HG03196 (cell line): ENCODE results near the gene TSHZ1.

Experiments used
- ATAC-seq: cut with Tn5 transposase; IDR thresholded peaks from one replicate; pipeline ENCODE4 v1.9.1; 2021; ENCODE audit not compliant: unreplicated experiment

Gene TSHZ1

DNA sequence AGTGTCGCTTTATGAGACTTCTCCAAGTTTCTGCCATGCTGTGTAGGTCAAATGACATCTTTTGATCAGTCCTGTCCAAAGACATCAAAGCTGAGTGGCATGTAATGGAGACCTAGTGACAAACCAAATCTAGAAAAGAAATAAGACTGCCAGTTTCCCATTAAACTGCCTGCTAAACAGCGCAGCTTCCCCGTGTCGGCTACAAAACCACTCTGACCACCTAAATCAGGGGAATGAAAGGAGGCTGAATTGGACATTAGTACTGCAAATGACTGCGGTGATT, 57.7 kb downstream of the TSHZ1 start:
- ATAC-seq, result no peak

DNA sequence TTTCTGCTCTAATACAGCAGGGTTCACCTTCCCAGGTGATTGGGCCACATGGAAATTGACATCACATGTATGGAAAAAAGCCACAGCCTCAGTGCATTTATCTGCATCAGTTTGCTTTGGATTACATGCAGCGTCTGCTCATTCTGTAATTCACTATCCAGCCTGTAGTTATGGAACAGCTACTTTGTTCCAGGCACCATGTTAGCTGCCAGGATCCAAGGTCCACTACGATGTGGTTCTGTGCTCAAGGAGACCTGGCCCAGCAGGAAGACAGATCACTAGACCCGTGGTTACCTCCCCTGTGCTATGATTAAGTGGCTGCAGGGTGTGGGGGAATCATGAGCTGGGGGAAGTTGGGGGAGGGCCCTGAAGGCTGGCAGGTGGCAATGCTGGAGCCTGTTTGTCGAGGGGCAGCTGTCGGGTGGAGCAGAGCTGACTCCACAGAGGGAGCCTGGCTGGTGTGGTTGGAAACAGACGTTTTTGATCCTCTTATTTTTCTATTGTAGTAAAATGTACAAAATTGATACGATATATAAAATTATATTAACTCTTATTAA, 58.6 kb downstream of the TSHZ1 start:
- no peak for ATAC-seq

DNA sequence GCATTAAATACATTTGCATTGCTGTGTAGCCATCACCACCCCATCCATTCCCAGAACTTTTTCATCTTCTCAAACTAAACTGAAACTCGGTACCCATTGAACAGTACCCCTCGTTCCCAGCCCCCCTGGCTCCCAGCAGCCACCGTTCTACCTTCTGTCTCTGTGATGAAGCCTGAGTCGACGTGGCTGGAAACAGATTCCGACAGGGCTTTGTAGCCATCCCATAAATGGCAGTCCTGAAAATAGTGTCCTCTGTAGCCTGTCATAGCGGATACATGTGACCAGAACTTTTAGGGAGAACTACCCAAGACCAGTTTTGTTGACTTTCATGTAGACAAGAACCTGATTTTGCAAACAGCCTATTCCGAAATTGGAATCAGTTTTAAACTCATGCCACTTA, 59.1 kb downstream of the TSHZ1 start:
- no peak for ATAC-seq

DNA sequence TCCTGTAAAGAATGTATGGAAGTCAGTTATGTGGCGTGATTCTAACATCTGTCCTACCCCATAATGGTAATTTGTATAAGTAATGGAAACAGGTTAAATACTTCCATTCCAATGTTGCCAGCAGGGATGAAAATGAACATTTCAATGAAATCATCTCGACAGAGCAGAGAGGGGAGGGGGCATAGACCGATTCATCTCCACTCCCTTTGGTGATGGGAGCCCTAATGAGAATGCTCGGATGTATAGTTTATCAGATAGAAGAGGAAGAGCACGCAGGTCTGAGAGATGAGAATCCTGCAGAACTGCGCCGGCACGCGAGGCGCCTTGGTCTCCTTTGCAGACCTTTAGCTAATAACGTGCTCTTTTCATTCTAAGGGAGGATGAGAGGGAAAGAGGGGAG, 61.4 kb downstream of the TSHZ1 start:
- ATAC-seq, result no peak

DNA sequence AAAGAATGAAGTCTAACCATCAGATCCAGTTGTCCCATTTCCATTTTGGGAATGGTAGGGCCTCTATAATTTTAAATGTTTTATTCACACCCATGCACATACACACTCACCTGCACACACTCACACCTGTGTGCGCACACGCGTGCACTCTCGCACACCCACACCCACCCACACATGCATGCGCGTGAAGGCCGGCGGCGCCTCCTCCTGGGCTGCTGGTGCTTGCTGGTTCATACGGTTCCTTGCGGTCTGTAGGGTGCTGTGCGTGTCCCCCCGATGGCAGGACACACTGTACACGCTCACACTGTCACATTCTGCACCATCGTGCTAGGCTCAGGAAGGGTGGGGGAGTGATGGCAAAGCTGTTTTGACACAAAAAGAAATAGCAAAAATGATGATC, 63.2 kb downstream of the TSHZ1 start:
- no peak for ATAC-seq

DNA sequence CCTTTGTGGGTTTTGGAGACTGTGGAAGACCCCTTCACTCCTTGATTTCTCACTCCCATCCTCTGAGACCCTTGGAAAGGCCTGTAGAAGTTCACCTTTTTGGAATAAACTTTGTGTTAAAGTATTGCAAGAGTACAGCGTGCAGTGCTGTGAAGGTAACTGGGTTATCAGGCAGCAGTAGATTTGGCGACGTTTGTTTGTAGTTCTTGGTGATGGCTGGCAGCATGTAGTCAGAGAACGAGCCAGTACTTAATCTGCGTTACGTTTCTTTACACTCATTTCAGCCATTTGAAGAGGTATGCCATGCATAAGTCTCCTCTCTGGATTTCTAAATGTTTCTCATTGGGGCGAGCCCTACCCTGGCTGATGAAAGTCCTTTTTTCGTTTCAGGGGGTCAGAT, 64.6 kb downstream of the TSHZ1 start:
- no peak for ATAC-seq

DNA sequence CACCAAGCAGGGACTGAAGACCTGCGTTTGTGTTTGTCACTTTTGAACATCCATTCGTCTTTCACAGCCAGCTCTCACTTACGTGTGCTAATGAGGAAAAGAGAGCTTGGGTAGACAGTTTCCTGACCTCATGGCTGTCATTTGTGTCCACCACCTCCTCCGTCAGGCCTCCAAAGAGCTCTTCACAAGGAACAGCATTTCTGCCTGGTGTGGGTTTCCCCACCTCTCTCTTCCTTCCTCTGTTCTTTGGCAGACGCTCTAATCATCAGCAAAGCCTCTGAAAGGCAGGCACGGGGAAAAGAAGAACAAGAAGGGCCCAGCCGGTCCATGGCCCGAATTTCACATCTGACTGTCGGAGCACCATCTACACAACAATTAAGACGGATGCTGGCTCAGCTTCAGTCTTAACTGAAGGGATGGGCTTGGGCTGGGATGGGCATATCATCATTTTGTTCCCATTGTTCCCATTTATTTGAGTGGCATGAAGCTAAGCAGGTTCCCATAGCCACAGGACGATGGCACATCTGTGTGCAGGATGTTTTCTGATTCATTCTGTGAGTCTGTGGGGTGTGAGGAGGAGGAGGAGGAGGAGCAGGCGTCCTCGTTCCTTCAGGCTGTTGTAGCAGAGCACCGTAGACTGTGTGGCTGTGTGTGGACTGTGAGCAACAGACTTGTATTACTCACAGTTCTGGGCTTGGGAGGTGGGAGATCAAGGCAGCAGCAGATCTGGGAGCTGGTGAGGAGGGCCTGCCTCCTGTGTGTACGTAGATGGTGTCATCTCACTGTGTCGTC, 66.4 kb downstream of the TSHZ1 start:
- ATAC-seq, result no peak

DNA sequence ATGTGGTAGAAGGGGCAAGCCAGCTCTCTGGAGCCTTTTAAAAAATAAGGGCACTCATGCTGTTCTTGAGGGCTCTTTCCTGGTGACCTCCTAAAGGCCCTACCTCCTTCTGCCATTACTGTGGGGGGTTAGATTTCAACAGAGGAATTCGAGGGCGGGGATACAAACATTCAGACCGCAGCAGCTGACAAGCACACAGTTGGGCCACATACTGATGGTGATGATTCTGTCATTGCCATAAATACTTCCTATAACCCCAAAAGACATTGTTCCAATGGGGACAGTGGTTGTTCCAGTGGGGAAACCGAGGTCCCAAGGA, 67.0 kb downstream of the TSHZ1 start:
- no peak for ATAC-seq

DNA sequence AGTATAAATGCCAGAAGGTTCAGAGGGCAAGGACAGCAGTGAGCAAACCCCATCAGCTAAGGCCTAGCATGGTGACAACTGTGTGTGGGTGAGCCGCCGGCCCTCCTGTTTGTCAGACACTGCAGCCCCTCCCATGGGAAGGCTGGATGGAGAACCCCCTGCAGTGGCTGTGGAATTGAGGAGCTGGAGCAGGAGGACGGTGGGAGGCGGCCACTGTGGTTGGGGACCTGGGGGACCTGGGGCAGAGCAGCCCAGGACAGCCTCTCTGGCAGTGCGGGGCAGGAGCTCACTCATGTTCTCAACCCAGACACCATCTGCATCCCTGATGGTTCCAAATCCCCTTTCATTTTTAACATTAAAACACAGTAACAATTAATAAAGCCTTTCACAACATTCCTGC, 68.8 kb downstream of the TSHZ1 start:
- ATAC-seq, result no peak

DNA sequence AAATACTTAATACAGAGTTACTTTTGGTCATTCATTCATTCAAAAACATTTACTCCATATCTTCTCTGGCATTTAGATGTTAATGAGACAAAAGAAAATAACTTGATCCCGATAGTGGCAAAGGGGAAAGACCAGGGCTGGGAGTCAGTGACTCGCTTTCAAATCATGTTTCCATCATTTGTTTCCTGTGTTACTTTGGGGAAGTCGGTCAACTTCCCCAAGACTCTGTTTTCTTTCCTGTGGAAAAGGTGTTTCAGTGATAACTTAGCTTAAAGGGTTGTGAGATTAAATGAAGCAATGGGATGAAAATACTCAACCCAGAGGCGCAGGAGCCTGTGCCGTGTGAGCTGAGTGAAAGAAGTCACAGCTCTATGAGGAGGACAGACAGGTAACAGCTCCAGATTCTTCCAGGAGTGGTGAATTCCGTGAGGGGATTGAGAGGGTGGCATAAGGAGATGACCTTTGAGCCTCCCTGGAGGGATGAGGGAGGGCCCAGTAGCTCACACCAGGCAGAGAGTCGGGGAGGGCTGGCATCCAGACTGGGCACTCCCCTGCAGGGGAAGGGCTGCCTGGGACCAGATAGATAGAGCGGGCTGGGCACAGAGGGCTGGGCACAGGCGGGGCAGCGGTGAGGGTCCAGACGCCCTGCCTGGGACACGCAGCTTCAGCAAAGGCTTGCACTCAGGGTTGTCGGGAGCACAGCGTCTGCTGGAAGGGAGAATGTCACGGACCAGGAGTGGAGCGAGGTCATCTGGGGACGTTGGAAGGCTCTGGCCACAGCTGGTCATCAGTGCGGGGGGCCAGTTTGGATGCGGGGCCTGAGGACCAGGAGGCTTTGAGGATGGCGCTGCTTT, 70.1 kb downstream of the TSHZ1 start:
- ATAC-seq, result no peak

DNA sequence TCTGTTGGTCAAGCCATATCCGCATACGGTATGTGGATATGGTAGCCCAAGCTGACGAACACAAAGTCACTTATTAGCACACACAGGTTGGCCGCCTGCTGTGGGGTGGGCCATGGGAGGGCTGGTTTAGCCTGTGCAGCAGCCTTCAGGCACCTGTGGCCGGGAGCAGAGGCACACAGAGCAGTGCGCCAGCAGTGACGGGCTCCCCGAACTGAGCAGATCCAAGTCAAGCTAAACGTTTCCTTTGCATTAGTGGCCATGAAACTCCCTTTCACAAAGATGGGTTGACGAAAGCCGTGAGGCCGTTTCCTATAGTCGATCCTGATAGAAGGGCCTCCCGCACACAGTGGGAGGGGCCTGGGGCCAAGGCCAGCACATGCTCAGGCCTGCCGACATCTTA, 72.1 kb downstream of the TSHZ1 start:
- ATAC-seq, result no peak

DNA sequence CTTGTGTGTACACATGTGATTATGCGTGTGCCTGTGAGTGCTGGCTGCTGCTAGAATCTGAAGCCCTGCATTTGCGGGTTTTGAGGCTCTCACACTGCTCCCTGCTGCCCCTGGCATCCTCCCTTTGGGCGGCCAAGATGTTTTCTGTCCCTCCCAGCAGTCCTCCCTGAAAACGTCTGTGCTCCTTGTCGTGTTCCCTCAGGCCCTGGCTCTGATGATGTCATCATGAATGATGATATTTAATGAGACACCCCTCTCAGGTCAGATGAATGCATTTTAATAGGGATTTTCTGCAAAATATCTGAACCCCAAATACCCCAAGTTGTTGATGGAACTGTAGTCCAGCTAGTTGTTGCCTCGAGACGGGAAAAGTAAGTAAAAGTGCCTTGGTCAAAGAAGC, 73.1 kb downstream of the TSHZ1 start:
- no peak for ATAC-seq

DNA sequence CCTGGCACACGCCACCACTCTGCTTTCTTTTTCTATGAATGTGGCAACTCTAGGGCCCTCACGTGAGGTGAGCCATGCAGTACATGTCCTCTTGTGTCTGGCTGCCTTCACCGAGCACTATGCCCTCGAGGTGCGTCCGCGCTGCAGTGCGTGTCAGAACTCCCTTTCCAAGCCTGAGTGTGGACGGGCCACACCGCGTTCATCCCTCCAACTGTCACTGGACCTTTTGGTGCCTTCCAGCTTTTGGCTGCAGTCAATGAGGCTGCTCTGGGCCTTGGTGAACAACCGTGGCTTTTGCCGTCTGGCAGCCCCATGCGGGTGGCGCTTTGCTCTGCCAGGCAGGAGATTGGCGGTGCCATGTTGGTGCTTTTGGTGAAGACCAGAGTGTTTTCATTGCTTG, 74.0 kb downstream of the TSHZ1 start:
- ATAC-seq, result no peak

DNA sequence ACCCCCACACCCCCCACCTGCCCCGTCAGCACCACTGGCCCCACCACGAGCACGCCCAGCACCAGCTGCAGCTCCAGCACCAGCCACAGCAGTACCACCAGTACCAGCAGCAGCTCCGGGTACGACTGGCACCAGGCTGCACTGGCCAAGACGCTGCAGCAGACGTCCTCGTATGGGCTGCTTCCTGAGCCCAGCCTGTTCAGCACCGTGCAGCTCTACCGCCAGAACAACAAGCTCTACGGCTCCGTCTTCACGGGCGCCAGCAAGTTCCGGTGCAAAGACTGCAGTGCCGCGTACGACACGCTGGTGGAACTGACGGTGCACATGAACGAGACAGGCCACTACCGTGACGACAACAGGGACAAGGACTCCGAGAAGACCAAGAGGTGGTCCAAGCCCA, 75.3 kb downstream of the TSHZ1 start:
- no peak for ATAC-seq

DNA sequence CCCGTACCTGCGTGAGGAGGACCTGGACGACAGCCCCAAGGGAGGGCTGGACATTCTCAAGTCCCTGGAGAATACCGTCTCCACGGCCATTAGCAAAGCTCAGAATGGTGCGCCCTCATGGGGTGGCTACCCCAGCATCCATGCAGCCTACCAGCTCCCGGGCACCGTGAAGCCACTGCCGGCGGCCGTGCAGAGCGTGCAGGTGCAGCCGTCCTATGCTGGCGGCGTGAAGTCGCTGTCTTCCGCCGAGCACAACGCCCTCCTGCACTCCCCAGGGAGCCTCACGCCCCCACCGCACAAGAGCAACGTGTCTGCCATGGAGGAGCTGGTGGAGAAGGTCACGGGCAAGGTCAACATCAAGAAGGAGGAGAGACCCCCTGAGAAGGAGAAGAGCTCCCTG, 76.4 kb downstream of the TSHZ1 start:
- ATAC-seq, result no peak

DNA sequence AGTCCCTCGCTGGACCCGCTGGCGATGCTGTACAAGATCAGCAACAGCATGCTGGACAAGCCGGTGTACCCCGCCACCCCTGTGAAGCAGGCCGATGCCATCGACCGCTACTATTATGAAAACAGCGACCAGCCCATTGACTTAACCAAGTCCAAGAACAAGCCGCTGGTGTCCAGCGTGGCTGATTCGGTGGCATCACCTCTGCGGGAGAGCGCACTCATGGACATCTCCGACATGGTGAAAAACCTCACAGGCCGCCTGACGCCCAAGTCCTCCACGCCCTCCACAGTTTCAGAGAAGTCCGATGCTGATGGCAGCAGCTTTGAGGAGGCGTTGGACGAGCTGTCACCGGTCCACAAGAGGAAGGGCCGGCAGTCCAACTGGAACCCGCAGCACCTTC, 77.1 kb downstream of the TSHZ1 start:
- ATAC-seq, result no peak

DNA sequence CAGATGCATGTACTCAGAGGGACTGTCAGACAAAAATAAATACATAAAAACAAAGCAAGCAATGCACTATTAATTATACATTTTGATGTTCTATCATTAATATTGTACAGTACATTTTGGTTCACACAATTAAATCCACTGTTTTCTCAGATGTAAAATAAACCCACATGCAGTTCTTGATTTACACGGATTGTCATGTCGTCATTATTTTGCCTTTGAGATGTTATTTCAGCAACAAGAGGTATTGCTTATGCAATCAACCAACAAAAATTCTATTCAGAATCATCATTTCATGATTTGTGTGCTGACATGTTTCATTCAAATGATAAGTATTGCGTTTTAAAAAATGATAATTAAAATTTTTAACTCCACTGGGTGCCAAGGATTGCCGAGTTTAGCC, 79.2 kb downstream of the TSHZ1 start:
- ATAC-seq, result no peak

DNA sequence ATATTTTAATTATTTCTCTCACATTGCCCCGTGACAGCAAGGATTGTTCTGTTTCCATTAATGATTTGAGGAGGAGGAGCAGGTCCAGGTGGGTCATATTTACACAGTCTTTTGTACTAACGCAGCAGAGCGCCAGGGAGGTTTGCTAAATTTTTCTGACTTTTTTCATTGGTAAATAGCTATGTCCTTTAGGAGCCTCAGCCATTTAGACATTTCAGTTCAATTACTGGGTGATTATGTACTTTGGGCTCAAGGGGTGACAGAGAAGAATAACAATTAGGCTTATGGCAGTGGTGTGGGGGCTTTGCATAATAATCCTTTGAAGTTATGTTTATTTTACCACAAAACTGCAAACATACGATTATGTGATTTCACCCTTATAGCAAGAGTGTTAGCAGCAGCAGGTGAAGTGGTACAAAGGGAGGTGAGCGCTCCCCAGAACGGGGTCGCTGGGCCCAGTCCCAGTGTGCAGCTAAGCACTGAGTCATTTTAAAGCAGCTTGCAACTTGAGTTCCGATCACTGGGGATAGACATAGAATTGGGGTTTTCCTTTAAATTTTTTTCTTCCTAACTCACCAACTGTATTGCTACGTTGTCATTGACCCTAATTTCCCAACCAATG, 80.3 kb downstream of the TSHZ1 start:
- ATAC-seq, result no peak

DNA sequence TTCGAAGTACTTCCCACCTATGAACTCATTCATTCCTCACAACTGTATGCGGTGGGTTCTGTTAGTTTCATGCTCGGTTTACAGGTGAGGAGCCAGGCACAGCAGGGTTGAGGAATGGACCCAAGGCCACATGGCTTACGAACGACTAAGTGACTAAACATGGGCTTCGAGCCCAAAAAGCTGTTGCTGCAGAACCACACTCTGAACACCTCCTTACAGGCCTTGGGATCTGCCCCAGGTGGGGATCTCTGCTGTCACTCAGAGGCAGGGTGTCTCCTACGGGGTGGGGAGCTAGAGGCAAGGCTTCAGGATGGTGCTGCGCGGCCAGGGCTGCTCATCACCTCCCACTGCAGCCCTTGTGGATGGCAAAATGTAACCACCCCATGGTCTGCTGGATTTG, 80.9 kb downstream of the TSHZ1 start:
- ATAC-seq, result no peak

DNA sequence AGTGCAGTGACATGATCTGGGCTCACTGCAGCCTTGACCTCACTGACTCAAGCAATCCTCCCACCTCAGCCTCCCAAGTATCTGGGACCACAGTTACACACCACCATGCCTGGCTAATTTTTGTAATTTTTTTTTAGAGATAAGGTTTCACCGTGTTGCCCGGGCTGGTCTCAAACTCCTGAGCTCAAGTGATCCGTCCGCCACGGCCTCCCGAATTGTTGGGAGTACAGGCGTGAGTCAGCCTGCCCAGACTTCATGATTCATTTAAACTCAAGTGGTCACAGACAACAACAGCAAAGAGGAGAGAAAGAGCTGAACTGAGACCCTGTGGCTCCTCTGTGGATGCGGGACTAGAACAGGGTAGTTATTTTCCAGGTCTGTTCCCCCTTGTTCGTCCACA, 83.0 kb downstream of the TSHZ1 start:
- ATAC-seq, result no peak

DNA sequence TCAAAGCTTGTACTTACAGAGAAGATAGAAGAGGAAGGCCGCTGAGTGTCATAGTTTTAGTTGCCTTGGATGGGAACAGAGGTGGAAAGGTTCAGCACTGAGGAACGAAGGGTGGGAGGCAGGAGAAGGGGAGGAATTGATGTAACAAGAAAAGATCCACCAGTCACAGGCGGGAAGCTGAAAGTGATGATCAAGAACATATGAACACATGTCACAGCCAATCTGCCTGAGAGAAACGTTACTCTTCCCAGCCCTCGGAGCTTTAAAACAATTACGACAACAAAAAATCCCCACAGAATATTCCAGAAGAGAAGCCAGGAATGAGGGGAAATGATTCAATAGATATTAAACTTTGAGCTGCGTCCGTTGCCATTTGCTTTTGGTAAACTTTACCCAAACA, 87.1 kb downstream of the TSHZ1 start:
- ATAC-seq, result no peak
